ENCODE results near the gene POMGNT2.

The POMGNT2 gene

DNA sequence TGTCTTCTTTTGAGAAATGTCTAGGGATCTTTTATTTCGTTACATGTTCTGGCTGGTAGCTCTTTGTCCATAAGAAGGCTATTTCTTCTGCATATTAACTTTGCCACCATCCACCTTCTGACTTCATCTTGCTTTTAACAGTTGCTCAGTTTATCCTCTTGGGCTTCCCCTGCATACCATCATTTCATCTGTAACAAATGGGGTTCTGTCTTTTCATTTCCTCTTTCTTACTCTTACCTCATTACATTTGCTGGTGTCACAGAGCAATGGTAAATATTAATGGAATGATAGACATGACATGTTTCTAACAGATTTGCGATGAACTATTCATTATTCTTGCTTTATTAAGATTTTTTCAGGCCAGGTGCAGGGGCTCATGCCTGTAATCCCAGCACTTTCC, 64.4 kb downstream of the POMGNT2 start:
- DNase-seq, result no peak

DNA sequence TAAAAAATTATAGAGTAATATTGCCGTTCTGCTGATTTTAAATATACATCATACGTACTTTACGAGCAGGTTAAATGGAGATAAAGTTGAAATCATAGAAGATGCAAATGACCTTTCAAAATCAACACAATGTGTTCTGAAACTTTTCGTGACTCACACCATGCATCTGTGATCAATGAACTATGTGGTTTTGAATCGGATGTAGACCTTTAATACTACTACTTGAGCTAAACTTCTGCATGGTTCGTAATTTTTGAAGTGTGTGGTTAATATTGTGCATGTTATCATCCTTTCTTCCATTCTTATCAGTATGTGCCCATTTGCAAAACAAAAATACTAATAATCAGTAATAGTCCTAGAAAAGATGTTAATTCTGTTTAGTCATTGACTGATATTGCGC, 67.9 kb downstream of the POMGNT2 start:
- no peak for DNase-seq

DNA sequence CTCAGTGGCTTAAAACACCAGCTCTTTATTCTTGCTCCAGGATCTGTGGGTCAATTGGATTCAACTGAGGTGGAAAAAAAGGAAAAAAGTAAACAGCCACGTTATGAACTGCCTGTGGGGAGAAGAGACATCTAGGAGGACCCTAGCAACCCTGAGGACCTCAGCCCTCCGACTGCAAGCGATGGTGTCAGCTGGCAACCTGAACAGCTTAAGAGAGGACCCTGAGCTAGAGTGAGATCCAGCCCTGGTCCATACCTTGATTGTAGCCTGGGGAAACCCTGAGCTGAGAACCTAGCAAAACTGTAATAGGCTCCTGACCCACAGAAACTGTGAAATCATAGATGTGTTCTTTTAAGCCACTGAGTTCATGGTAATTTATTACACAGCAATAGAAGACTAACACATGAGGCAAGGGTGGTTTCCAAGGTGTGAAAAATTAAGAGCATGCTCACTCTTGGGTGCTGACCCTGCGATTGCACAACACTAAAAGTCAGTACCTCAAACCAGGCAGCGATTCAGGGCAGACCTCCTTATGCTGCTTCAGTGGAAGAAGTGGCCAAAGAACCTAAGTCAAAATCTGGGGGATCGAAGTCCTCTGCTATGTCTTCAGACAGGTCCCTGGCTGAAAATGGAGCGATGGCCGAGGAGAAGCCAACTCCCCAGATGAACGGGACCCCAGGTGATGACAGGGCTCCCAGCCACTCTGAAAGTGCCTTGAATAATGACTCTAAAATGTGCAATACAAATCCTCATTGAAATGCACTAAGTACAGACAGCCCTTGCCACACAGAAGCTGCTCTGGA, 69.1 kb downstream of the POMGNT2 start:
- no peak for DNase-seq

DNA sequence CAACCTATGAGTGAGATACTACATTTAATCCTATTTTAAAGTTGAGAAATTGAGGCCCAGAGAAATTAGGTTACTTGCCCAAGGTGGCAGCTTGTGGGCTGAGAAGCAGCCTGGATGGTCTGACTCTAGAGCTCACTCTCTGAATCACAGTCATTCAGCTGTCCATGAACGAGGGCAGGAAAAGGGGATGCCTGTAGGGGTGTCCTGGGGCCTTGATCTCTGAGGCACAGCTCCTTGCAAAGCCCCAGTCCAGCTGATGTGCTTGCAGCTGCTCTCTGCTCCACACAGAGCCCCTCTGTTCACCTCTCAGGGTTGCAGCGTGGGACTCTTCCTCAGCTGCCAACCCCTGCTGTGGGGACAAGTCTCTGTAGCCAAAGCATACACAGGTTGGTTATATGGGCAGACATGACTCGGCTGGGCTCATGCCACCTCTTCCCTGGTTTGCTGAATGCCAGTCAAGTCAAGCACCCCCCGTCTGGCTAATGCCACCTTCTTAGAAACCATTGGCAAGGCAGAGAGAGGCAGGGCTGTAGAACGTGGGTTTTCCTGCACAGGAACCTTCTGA, 70.0 kb downstream of the POMGNT2 start:
- no peak for DNase-seq

DNA sequence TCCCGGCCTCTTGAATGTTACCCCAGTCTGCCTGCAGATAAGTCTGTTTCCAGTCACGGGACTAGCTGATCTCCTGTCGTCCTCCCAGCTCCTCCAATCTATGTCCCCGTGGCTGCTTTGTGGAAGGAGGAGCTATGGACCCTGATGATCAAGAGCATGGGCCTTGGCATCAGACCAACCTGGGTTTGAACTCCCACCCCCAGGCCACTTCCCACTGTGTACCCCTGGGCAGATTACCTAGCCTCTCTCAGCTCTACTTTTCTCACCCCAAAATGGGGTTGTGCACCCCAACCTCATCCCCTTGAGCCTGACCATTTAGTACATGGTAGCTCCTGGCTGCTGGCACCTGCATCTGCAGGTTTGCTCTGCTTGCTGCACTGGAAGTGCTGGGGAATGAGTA, 71.0 kb downstream of the POMGNT2 start:
- no peak for DNase-seq

DNA sequence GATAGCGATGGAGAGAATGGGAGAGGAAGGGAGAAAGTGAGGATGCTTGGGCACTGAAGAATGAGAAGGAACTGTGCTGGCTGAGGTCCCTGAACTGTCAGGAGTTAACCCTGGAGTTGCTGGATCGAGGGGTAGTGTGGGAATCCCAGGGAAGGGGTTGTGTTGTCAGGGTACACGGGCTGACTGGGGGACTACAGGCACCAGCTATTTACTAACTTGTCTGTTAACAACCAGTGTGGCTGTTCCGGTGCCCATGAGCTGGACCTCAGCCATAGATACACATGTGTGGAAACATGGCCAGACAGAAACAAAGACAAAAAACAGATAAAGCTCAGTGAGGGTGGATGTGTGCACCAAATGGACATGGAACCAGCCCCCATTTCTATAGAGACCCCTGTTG, 71.7 kb downstream of the POMGNT2 start:
- no peak for DNase-seq

DNA sequence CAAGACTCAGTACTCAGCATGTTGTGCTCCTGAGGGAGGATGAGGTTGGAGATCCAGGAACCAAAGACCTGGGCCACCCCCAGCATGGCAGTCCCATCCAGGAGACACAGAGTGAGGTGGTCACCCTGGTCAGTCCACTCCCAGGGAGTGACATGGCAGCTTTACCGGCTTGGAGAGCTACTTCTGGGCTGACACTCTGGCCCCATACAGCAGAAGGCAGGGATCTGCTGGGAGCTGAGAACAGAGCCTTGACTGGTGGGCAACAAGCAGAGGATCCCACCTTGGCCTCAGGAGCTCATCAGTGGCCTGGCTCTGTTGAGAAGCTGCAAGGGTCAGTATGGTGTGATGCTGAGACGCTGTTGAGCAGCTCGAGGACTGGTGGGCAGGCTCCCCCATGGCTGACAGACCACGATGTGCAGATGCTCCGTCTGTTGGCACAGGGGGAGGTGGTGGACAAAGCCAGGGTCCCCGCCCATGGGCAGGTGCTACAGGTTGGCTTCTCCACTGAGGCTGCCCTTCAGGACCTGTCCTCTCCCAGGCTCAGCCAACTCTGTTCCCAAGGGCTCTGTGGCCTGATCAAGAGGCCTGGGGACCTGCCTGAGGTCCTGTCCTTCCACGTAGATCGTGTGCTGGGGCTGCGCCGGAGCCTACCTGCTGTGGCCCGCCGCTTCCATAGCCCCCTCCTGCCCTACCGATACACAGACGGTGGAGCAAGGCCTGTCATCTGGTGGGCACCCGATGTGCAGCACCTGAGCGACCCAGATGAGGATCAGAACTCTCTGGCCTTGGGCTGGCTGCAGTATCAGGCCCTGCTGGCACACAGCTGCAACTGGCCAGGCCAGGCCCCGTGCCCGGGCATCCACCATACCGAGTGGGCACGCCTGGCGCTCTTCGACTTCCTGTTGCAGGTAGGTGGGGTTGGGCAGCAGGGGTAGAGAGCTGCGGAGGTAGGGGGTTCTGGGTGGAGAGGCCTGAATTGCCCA, 72.9 kb downstream of the POMGNT2 start:
- DNase-seq, result no peak

DNA sequence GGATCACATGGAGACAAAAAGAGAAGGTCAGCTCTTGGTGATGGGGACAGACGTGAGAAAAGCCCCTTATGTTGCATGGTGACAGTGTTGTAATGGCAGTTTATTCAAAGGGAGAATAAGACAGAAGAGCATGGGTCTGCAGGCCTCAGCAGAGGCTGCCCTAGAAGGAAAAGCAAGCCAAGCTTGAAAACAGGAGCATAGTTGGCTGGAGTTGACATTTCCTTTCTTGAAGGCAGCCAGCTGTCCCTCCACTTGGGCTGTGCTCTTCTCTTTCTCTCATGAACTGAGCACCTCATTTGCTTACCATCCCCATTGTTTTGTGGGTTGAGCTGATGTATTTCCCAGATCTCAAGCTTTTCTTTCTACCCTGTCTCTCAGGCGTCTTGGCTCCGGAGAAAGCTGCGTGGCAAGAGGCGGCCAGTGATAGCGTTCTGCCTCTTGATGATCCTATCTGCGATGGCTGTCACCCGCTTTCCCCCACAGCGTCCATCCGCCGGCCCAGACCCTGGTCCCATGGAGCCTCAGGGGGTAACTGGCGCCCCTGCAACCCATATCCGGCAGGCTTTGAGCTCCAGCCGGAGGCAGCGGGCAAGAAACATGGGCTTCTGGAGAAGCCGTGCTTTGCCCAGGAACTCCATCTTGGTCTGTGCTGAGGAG, 73.9 kb downstream of the POMGNT2 start:
- no peak for DNase-seq

DNA sequence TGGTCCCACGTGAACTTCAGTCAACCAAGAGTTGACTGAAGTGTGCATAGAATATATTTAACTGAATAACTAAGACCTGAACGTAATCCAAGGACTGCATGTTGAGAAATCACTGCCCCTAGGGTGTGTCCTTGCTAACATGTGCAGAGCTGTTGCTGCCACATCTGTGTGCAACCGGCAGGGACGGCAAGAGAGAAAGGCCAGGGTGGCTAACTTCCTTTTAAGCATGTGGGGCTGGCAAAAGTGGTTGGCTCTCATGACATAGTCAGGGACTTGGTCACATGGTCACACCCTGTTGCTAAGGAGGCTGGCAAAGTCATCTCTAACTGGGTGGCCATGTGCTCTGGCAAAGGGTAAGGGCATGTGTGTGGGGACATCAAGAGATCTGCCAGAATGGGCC, 74.4 kb downstream of the POMGNT2 start:
- DNase-seq, result no peak

DNA sequence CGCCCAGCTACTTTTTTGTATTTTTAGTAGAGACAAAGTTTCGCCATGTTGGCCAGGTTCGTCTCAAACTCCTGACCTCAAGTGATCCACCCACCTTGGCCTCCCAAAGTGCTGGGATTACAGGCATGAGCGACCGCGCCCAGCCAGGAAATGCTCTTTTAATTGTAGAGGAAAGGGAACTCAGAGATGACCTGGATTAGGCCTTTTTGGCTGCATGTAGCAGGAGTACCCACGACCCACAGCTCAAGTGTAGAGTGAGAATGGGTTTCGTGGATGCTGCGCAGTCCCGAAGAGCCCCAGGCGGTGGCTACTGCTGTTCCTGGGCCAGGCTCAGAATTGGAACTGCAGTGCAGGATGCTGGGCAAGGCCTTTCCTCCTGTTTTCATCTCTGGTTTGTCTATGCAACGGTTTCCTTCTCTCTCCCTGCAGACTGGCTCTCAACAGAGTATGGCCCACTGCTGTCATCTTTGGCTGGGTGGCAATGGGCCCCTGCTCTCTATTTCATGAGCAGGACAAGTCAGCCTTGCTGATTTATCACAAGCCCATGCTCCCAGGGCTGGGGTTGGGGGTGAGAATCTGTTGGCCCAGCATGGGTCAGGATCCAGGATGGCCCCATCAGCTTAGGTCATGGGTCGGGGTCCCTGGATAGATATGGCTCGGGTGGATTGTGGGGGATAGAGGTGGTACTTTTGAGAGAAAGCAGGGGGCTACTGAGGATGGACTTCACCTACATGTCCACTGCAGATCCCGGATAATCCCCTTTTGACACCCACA, 75.5 kb downstream of the POMGNT2 start:
- no peak for DNase-seq
